GM20431 (cell line): ENCODE data around the gene MAN1C1.

Experiments used
- in situ Hi-C: fragments of 300-500 bp; cut with MseI, MboI; formaldehyde crosslinking; loops from one replicate; pipeline ENCODE4 v1.15.0; 2020; ENCODE audit warnings: low sequenced_read_pairs; ENCODE audit not compliant: unreplicated experiment

The MAN1C1 gene

GRCh38 chr1:25804964-25805862, 188.6 kb downstream of the MAN1C1 start:
- in situ Hi-C loops = no loop called here

- in situ Hi-C loops = no loop called here
Measured at GRCh38 chr1:25805863-25806225, 189.3 kb downstream of the MAN1C1 start.

- in situ Hi-C loops = no loop called here
Measured at GRCh38 chr1:25806418-25806817, 189.8 kb downstream of the MAN1C1 start.

GRCh38 chr1:25807480-25808390, 191.1 kb downstream of the MAN1C1 start:
- in situ Hi-C loops = no loop called here

- in situ Hi-C loops = no loop called here
Measured at GRCh38 chr1:25808481-25809244, 192.1 kb downstream of the MAN1C1 start.

- in situ Hi-C loops = no loop called here
Measured at GRCh38 chr1:25809283-25809926, 192.8 kb downstream of the MAN1C1 start.

GRCh38 chr1:25809929-25810328, 193.3 kb downstream of the MAN1C1 start:
- in situ Hi-C loops = no loop called here

GRCh38 chr1:25810341-25811299, 194.0 kb downstream of the MAN1C1 start:
- in situ Hi-C loops = no loop called here

GRCh38 chr1:25811384-25812082, 194.9 kb downstream of the MAN1C1 start:
- in situ Hi-C loops = no loop called here

GRCh38 chr1:25813071-25813733, 196.6 kb downstream of the MAN1C1 start:
- in situ Hi-C loops = no loop called here

- in situ Hi-C loops = no loop called here
Measured at GRCh38 chr1:25813734-25814471, 197.3 kb downstream of the MAN1C1 start.

- in situ Hi-C loops = no loop called here
Measured at GRCh38 chr1:25814549-25815087, 198.0 kb downstream of the MAN1C1 start.

GRCh38 chr1:25815208-25816111, 198.9 kb downstream of the MAN1C1 start:
- in situ Hi-C loops = no loop called here

- in situ Hi-C loops = no loop called here
Measured at GRCh38 chr1:25816112-25816718, 199.6 kb downstream of the MAN1C1 start.

GRCh38 chr1:25817840-25818501, 201.4 kb downstream of the MAN1C1 start:
- in situ Hi-C loops = no loop called here
